H4 (cell line): ENCODE results near the gene VWCE. TPM values are rescaled to one million over a fixed set of nuclear protein-coding genes. Genes with fewer than 3 reads are reported as not detected.

Experiments used
- DNase-seq: peaks from one replicate; pipeline ENCODE4 v3.0.0-alpha.2; 2015; ENCODE audit warnings: low spot score
- total RNA-seq: library from RNA; depleted of rRNA; stranded (reverse); fragments of >200 nt; shearing (Covaris generic); gene quantifications from 2 replicates; pipeline ENCODE4 v1.2.3, GENCODE V29; 2014

The VWCE gene
- total RNA-seq, 1 experiment from 2014 or later = 0.35 TPM

GRCh38 chr11:61281581-61282250 lies 13.4 kb downstream of the VWCE start:
- DNase-seq = no peak

GRCh38 chr11:61280883-61281580 lies 14.1 kb downstream of the VWCE start:
- DNase-seq = no peak

DNA sequence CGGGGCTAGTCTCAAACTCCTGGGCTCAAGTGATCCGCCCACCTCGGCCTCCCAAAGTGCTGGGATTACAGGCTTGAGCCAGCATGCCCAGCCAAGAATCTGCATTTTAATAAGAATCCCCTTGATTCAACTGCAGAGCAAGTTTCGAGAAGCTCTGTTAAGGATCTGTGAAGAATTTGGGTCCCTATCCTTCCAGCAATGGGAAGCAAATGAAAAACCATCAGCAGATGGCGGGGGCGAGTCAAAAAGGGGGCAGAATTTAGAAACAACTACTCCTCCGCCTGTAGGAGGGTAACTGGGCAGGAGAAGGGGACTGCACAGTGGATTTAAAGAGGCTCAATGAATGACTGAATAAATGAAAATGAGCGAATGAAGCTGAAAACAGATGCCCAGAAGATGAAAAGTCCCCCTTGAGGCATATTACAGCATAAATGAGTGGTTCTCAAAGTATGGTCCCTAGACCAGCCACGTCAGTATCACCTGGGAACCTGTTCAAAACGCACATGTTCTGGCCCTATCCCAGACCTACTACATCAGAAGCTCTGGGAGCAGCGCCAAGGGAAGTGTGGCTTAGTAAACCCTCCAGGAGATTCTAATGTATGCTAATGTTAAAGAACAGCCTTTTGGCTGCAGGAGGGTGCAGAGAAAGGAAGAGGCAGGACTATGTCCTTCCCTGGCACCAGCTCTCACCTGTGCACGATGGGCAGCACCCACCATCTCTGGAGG lies 15.0 kb downstream of the VWCE start:
- DNase-seq = no peak

DNA sequence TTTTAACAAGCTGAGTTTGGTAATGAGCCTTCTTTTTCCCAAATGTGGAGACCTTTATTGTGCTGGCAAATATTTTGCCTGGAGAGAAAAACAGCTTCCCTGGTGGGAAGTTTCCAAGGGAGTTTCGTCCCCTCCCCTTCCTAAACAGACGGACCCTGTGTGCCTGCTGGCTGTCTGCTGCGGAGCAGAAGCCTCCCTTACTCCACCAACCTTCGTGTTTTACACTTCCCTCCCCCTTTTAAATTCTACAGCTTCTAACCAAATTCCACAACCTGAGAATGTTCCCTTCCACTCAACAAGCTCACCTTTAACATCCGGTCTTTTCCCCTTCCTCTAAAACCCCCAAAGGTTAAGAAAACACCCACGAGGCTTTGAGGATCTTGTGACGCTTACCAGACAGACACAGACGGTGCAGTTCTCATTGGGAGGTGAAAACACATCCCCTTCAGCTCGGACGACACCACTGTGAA lies 17.1 kb downstream of the VWCE start:
- no peak for DNase-seq

GRCh38 chr11:61277186-61278000 lies 17.7 kb downstream of the VWCE start:
- no peak for DNase-seq

DNA sequence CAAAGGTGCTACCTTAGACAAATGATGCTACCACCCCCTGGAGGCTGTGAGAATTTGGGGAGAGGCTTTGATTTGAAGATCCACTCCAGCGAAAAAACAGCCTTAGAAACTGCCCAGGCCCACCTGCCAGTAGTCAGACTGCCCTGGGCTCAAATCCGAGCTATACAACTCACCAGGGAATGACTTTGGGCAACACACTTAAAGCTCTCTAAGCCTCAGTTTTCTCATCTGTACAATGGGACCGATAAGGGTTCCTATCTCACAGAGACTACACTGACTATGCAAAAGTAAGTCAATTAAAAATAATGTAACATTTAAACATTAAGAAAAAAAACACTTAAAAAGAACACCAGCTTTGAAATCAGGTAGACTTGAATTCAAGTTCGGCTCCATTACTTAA lies 19.9 kb downstream of the VWCE start:
- DNase-seq = no peak

- DNase-seq = no peak
Measured at GRCh38 chr11:61274084-61274483, 21.0 kb downstream of the VWCE start.

- DNase-seq = no peak
Measured at GRCh38 chr11:61273178-61274078, 21.7 kb downstream of the VWCE start.

- no peak for DNase-seq
Measured at GRCh38 chr11:61272731-61273130, 22.4 kb downstream of the VWCE start.

DNA sequence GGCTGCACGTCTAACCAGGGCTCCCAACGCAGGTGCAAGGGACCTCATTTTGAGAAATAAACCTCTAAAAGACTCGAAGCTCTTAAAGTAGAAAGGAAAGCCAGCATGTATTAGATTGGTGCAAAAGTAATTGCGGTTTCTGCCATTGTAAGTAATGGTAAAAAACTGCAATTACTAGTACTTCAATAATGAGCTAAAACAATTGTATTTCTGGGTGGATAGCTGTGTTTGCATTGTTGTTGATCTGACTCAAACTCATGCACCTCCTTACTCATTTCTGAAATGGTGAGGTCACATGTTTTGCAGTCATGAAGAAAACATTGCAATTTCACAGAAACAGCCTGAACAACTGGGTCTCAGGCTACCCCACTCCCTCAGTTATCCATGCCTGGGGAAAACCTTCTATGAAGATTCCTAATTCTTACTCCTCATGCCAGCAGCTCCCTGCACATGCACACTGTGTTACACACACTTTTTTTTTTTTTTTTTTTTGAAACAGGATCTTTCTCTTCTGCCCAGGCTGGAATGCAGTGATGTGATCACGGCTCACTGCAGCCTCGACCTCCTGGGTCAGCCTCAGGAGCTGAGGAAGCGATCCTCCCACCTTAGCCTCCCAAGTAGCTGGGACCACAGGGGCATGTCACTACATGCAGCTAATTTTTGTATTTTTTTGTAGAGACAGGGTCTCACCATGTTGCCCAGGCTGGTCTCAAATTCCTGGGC lies 24.6 kb downstream of the VWCE start:
- no peak for DNase-seq

GRCh38 chr11:61268588-61269250 lies 26.4 kb downstream of the VWCE start:
- no peak for DNase-seq

GRCh38 chr11:61267437-61267841 lies 27.7 kb downstream of the VWCE start:
- DNase-seq = no peak

GRCh38 chr11:61266602-61267001 lies 28.5 kb downstream of the VWCE start:
- DNase-seq = no peak

DNA sequence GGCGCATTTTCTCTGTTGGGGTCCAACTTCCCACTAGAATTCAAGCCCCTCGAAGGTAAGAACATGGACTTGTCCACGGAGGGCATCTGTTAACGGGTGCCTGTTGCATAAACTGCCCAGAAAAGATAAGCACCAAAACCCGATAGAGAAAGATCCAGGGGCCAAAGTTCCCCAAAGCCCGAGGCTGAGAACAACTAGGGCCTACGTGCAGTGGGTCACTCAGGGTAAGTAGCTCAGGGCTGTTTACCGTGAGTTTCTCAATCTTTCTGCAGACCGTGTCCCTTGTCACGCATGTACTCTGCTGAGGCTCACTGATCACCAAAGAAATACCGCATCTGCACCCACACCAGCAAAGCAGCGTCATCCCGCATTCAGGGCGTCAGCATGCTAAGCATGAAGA lies 29.8 kb downstream of the VWCE start:
- no peak for DNase-seq

DNA sequence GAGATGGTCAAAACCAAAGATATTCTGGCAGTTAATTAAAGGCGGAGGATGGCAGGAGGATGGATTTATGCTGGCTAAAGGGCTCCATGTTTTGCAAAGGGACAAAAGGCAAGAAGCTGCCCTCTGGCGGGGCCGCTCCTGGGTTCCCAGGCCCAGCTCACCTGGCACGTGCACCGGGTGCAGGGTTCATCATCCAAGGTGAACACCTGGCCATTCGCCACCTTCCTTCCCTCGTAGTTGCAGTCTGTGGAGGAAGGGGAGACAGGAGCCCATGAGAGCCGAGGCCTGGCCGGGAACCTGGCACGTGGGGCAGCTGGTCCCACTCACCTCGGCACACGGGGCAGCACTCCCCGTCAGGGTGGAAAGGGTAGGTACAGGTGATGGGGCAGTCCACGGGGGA lies 30.3 kb downstream of the VWCE start:
- no peak for DNase-seq

DNA sequence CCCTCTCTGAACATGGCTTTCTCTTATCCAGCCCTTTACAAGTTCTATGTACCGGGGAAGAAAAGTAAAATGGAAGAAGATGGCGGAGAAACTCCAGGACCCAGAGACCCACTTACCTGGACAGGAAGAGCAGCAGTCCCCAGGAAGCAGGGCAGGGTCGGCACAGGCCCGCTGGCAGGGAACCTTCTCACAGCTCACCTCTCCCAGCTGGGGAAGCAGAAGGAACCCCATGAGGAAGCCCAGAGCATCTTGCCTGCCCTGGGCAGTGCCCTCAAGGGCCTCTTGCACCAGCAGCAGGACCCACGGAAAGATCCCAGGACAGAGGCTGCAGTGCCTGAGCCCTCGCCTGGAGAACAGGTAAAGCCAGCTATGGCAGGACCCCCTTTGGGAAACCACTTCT lies 30.7 kb downstream of the VWCE start:
- no peak for DNase-seq

DNA sequence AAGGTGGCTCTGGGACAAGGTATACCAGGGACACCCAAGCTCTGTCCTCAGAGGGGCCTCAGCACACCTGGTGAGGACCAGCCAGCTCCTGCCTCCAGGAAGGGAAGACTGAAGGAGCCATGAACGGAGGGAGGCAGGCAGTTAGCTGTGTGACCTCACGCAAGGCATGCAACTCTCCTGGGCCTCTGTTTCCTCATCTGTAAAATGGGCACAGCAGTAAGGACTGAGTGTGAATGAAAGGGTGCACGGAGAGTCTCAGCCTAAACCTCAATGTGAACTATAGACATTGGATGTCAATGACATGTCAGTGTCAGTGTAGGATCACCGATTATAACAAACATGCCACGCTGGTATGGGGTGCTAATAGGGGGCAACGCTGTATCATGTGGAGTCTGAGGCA lies 35.8 kb downstream of the VWCE start:
- no peak for DNase-seq

DNA sequence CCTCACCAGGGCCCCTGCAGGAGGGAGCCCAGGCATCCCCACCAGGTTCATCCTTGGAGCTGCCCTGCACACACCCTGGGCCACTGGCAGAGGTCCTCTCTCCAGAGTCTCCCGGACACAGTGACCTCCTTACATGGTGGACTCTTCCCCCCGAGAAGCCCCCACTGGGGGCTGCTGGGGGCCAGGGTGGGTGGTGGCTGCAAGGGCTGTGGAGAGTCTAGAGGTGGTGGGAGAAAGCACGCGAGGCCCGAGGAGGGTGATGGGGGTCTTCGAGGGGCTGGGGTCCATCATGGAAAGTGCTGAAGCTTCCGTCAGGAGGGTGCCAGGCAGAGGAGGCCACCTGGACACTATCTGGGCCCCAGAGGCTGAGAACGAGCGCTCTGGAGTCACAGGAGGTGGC lies 36.6 kb downstream of the VWCE start:
- DNase-seq = no peak

DNA sequence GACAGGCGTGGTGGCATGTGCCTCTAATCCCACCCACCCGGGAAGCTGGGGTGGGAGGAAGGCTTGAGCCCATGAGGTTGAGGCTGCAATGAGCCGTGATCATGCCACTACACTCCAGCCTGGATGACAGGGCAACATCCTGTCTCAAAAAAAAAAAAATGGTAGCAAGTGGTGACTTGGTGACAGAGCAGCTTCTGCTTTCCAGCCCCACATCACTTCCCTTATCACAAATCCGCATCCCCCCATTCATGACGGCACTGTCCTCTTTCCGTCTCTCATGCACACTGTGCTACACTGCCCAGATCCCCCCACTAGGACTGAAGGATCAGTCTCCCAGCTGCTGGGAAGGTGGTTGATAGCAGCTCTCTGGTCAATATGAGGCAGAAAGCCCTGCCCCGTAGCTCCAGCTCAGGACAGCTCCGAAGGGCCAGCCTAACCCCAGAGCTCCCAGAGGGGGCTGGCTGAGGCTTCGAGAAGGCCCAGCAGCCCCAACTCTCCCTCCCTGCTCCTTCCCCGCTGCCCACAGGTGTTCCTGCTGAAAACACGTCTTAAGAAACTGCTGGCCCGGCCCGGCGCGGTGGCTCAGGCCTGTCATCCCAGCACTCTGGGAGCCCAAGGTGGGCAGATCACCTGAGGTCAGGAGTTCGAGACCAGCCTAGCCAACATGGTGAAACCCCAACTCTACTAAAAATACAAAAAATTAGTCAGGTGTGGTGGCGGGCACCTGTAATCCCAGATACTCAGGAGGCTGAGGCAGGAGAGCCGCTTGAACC lies 38.2 kb downstream of the VWCE start:
- no peak for DNase-seq
